ENCODE measurements around the gene CCBE1. TPM values are rescaled to one million over a fixed set of nuclear protein-coding genes. Genes with fewer than 3 reads are reported as not detected.

CCBE1 gene
- total and polyA plus RNA-seq, 2 of the 4 experiments (the other 2 are of a cell fraction) = 64.8 to 148 TPM

GRCh38 chr18:59579509-59579908 lies 117.7 kb downstream of the CCBE1 start:
- Histone ChIP-seq H3K4me2 (ENCODE audit: low read depth, low read length) (no peak overlapping the region), H3K79me1 (ENCODE audit: low read depth in 1 of 2, low read length in 2 of 2) (peaks cover 40 to 55% of the 10 kb centered on the region in 2 experiments), H3K56ac (ENCODE audit: extremely low read depth, insufficient read depth, low read length) (no peak overlapping the region), H3K9ac (ENCODE audit: low read depth, low read length) (no peak overlapping the region), H3K4ac (ENCODE audit: low read depth, low read length) (no peak overlapping the region), H2BK120ac (ENCODE audit: low read depth, low read length) (no peak overlapping the region), H3K18ac (ENCODE audit: low read depth, low read length) (no peak overlapping the region), H2AFZ (replicated peaks; ENCODE audit: low read length, poor library complexity) (no peak overlapping the region), H2AK9ac (replicated peaks; ENCODE audit: low read depth, low read length, poor library complexity) (no peak overlapping the region), H3K9me3 (ENCODE audit: control insufficient read depth, insufficient read depth, low read length) (no peaks in the 10 kb centered on the region), H3K9me1 (ENCODE audit: insufficient read depth, low read length) (peaks cover 7% of the 10 kb centered on the region; the same call in 1 of the 2 replicates), H4K5ac (ENCODE audit: low read depth, low read length) (no peak overlapping the region), H4K20me1 (ENCODE audit: insufficient read depth, low read length) (peaks cover 12% of the 10 kb centered on the region; the same call in 1 of the 2 replicates), H2BK20ac (ENCODE audit: low read depth, low read length) (no peak overlapping the region; the same call in 1 of the 2 replicates), H3K4me1 (ENCODE audit: control insufficient read depth, insufficient read depth, low read length) (no peaks in the 10 kb centered on the region), H3K23ac (ENCODE audit: low read depth, low read length) (no peak overlapping the region), H3K27me3 (ENCODE audit: control insufficient read depth, insufficient read depth, low read length) (no peaks in the 10 kb centered on the region), H4K8ac (ENCODE audit: low read depth in 2 of 2, low read length in 2 of 2) (no peak overlapping the region), H3K36me3 (ENCODE audit: control insufficient read depth, insufficient read depth, low read length) (no peaks in the 10 kb centered on the region), H3K4me3 (ENCODE audit: insufficient read depth, low read depth, low read length) (no peak overlapping the region), H4K91ac (ENCODE audit: insufficient read depth, low read depth, low read length) (no peak overlapping the region), H2BK15ac (ENCODE audit: low read depth, low read length) (no peak overlapping the region), H3K27ac (ENCODE audit: insufficient read depth, low read length) (no peak overlapping the region), H2AK5ac (ENCODE audit: low read depth, low read length) (no peak overlapping the region), H2BK5ac (ENCODE audit: low read depth, low read length, poor library complexity, severe bottlenecking) (no peak overlapping the region), H3K14ac (replicated peaks; ENCODE audit: low read depth, low read length) (no peak overlapping the region)
- POLR2A ChIA-PET (ENCODE audit: unreplicated experiment) = no interaction called here
- ATAC-seq (ENCODE audit: low read depth) = no peak
- no peak for TF ChIP-seq MXI1 (IDR thresholded peaks at IDR 0.05; ENCODE audit: borderline replicate concordance, low read depth, low read length)
- TF ChIP-seq NFE2L2 (IDR thresholded peaks at IDR 0.05; ENCODE audit: low read depth, low read length) = no peak
- no peak for TF ChIP-seq RAD21 (IDR thresholded peaks at IDR 0.05; ENCODE audit: low read length)
- no peak for TF ChIP-seq CHD1 (IDR thresholded peaks at IDR 0.05; ENCODE audit: low read depth, low read length)
- TF ChIP-seq FOS (IDR thresholded peaks at IDR 0.05; ENCODE audit: low read depth, low read length) = no peak
- no peak for TF ChIP-seq CEBPB (IDR thresholded peaks at IDR 0.05; ENCODE audit: low read depth, low read length)
- no peak for TF ChIP-seq RFX5 (IDR thresholded peaks at IDR 0.05; ENCODE audit: low read depth, low read length)
- no peak for TF ChIP-seq MAFK (IDR thresholded peaks at IDR 0.05; ENCODE audit: low read depth, low read length)
- no peak for TF ChIP-seq RCOR1 (IDR thresholded peaks at IDR 0.05; ENCODE audit: insufficient replicate concordance, low read length)
- no peak for TF ChIP-seq BHLHE40 (IDR thresholded peaks at IDR 0.05; ENCODE audit: low read depth, low read length)
- no peak for TF ChIP-seq ELK1 (IDR thresholded peaks at IDR 0.05; ENCODE audit: borderline replicate concordance, low read depth, low read length)
- no peak for TF ChIP-seq POLR2A (IDR thresholded peaks at IDR 0.05; ENCODE audit: low read depth, low read length)
- dilution Hi-C loops (cut with HindIII; ENCODE audit: low sequenced_read_pairs, unreplicated experiment) (no loop called here), intact Hi-C loops (cut with micrococcal nuclease) (no loop called here), in situ Hi-C loops (cut with MboI; ENCODE audit: low sequenced_read_pairs) (no loop called here)
- CTCF ChIA-PET = no interaction called here
- WGBS, 2 experiments (ENCODE audit: extremely low coverage in 2 of 2, insufficient read length in 1 of 2) = 91% methylated on average over 5 of the region's 7 CpGs; no CpG with 5 or more reads in 1 of the 2 experiments
- no TSS peak for BruUV-seq (replicated peaks)
- DNase-seq = no peak

Measured in IMR-90 (cell line).